ENCODE results near the gene GCNT1.

GRCh38 chr9:76423216-76424177 lies 35.5 kb upstream of the GCNT1 start:
- TF ChIP-seq CTCF (IDR thresholded peaks at IDR 0.05) (no peak), EZH2 (IDR thresholded peaks at IDR 0.05; ENCODE audit: borderline replicate concordance, insufficient read depth, low read depth, low read length, poor library complexity, severe bottlenecking) (no peak)
